NCI-H1694 (cell line): ENCODE data around the gene WWTR1.

ENCODE experiments used
- DNase-seq: peaks from one replicate; lab custom pipeline; 2025; lab: John Stamatoyannopoulos, UW

The WWTR1 gene

GRCh38 chr3:149532489-149533180, 125.2 kb downstream of the WWTR1 start:
- no peak for DNase-seq

- DNase-seq, result no peak
Measured at GRCh38 chr3:149529099-149529498, 128.7 kb downstream of the WWTR1 start.

- DNase-seq, result no peak
Measured at GRCh38 chr3:149528340-149528650, 129.5 kb downstream of the WWTR1 start.

GRCh38 chr3:149527531-149528339, 130.1 kb downstream of the WWTR1 start:
- DNase-seq, result no peak

- DNase-seq, result no peak
Measured at GRCh38 chr3:149523512-149524299, 134.1 kb downstream of the WWTR1 start.

- DNase-seq, result no peak
Measured at GRCh38 chr3:149519912-149520311, 137.9 kb downstream of the WWTR1 start.

GRCh38 chr3:149516920-149517319, 140.9 kb downstream of the WWTR1 start:
- DNase-seq, result no peak

GRCh38 chr3:149515249-149515648, 142.6 kb downstream of the WWTR1 start:
- no peak for DNase-seq

GRCh38 chr3:149514471-149514870, 143.4 kb downstream of the WWTR1 start:
- no peak for DNase-seq

- DNase-seq, result no peak
Measured at GRCh38 chr3:149512073-149512782, 145.6 kb downstream of the WWTR1 start.

- no peak for DNase-seq
Measured at GRCh38 chr3:149511040-149511626, 146.7 kb downstream of the WWTR1 start.

- no peak for DNase-seq
Measured at GRCh38 chr3:149510480-149510879, 147.3 kb downstream of the WWTR1 start.

- DNase-seq, result no peak
Measured at GRCh38 chr3:149509526-149509925, 148.3 kb downstream of the WWTR1 start.

- no peak for DNase-seq
Measured at GRCh38 chr3:149507491-149508324, 150.1 kb downstream of the WWTR1 start.

GRCh38 chr3:149506965-149507364, 150.9 kb downstream of the WWTR1 start:
- DNase-seq, result no peak

- no peak for DNase-seq
Measured at GRCh38 chr3:149506540-149506939, 151.3 kb downstream of the WWTR1 start.

- DNase-seq, result no peak
Measured at GRCh38 chr3:149502438-149502837, 155.4 kb downstream of the WWTR1 start.

- DNase-seq, result no peak
Measured at GRCh38 chr3:149501524-149501923, 156.3 kb downstream of the WWTR1 start.

- DNase-seq, result no peak
Measured at GRCh38 chr3:149497966-149498670, 159.7 kb downstream of the WWTR1 start.

GRCh38 chr3:149496891-149497290, 160.9 kb downstream of the WWTR1 start:
- DNase-seq, result no peak
